WI38 (cell line): ENCODE data around the gene CTNNAL1.

Experiments
- H3K4me3 ChIP-seq: 2 replicates; pipeline ENCODE4 v1.5.1; 2011; ENCODE audit warnings: low read depth, mild to moderate bottlenecking, control low read depth, low read length
- CTCF ChIP-seq: IDR thresholded peaks from 2 replicates; pipeline ENCODE4 v1.5.1; 2012; ENCODE audit warnings: low read depth, mild to moderate bottlenecking, control low read depth, low read length

CTNNAL1 gene

GRCh38 chr9:109003116-109003515 lies 10.2 kb downstream of the CTNNAL1 start:
- TF ChIP-seq CTCF, result no peak
- H3K4me3 ChIP-seq, result no peak overlapping the region

DNA sequence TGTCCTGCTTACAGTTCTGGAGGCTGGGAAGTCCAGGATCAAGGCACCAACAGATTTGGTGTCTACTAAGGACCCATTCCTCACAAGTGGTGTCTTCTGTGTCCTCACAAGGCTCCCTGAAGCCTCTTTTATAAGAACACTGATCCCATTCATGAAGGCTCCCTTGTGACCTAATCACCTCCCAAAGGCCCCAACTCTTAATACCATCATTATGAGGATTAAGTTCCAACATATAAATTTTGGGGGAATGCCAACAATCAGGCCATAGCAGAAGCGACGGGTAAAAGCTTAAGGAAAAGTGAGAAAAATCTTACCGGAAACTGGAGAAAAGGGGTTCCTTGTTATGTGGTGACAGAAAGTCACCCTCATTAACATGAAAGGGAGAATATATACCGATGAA lies 11.2 kb downstream of the CTNNAL1 start:
- TF ChIP-seq CTCF, result no peak

DNA sequence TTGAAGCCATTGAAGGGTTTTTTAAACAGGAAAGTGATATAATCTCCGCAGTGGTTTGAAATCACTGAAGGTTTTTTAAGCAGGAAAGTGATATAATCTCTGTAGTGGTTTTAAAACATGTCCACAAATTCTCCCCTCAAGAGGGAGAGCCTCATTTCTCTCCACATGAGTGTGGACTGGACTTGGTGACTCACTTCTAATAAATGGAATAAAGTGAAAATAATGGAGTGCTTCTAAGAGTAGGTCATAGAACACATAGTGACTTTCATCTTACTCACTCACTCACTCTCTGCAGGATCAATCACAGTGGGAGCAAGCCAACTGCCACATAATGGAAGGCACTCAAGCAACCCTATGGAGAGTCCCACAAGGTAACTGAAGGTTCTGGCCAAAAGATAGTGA lies 12.0 kb downstream of the CTNNAL1 start:
- no peak for TF ChIP-seq CTCF
- H3K4me3 ChIP-seq, result no peak overlapping the region

More for the DNA sequence above, 11.2 kb downstream of the CTNNAL1 start:
- H3K4me3 ChIP-seq, result no peak overlapping the region

DNA sequence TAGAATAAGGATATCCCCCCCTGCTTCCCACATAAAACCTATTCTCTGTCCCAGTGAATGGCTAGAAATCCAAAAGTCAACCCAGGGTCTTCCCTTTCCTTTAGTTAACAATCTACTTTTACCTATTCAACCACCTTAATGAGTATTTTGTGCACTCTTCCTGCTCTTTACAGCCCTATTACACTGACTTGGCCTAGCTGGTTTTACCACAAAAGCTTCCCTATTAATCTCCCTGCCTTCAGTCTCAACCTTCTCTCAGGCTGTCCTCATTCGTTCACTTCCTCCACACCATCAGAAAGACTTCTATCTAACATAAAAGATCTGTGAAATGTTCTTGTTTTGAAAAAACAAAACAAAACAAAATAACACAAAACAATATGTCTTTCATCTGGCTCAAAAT lies 16.2 kb downstream of the CTNNAL1 start:
- TF ChIP-seq CTCF, result no peak
- no peak overlapping the region for H3K4me3 ChIP-seq

- no peak overlapping the region for H3K4me3 ChIP-seq
- no peak for TF ChIP-seq CTCF
Measured at GRCh38 chr9:108996643-108997042, 16.7 kb downstream of the CTNNAL1 start.

DNA sequence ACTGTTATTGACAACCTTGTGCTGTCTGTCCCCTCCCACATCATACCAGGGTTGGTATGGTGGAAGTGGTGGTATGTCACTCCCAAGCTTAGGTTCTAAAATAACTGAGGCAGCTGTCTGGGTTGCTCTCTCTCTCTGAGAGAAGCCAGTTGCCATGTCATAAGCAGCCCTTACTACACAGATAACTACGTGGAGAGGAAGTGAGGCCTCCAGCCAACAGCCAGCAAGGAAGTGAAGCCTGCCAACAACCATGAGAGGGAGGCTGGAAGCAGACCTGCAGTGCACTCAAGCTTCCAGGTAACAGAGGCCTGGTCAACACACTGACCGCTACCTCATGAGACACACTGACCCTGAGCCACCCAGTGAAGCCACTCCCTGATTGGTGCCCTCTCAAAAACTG lies 18.6 kb downstream of the CTNNAL1 start:
- TF ChIP-seq CTCF, result no peak
- H3K4me3 ChIP-seq, result no peak overlapping the region

- no peak for TF ChIP-seq CTCF
Measured at GRCh38 chr9:108991479-108991878, 21.8 kb downstream of the CTNNAL1 start.

More at GRCh38 chr9:108991479-108991878, 21.8 kb downstream of the CTNNAL1 start:
- no peak overlapping the region for H3K4me3 ChIP-seq
